HG03457 (cell line): ENCODE measurements around the gene GPBAR1.
A peak's percentile ranks its signal among the peaks of the same experiment; 100 is the strongest.

Experiments used
- ATAC-seq: cut with Tn5 transposase; IDR thresholded peaks from one replicate; pipeline ENCODE4 v1.9.1; 2021; ENCODE audit warnings: moderate number of reproducible peaks; ENCODE audit not compliant: unreplicated experiment

The GPBAR1 gene

DNA sequence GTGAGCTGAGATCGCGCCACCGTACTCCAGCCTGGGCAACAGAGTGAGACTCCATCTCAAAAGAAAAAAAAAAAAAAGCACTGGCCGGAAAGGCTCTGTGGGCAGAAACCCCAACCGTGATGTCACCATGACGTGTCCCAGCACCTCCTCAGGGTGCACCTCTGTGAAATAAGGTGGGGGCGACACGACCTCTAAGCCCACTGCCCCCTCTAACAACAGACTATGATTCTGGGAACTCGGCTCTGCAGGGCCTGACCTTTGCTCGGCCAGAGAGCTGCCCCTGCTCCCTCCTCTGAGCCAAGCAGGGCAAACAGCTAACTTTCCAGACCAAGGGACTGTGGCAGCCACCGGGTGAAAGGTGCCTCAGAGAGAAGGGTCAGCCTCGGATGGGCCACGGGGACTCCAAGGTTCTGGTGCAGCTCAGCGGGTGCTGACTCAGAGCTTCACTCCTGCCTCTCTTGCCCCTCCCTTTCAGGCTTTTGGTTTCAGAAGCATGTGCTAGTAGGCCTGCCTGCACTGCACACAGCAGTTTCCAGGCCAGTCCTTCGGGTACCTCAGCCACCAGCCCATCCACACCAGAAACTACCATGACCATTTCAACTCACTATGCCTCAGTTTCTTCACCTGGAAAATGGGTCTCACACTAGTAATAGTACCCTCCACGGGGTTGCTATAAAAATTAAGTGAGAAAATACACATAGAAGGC lies 23.4 kb downstream of the GPBAR1 start:
- no peak for ATAC-seq

DNA sequence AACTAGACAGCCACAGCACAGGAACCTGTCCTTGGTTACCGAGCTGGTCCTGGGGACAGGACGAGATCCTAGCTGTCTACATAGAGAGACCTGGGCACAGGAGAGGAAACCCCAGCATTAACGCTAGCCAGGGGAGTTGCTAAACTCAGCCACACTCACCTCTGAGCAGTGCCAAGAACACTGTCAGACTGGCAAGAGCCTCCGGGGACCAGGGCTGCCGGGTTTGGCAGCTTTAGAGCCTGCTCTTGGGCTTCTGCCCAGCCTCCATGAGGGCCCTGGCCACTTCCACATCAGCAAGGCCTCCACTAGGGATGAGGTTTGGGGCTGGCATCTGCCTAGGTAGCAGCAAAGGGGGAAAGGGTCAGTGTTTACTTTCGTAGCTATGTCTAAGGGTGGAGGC lies 24.8 kb downstream of the GPBAR1 start:
- no peak for ATAC-seq

DNA sequence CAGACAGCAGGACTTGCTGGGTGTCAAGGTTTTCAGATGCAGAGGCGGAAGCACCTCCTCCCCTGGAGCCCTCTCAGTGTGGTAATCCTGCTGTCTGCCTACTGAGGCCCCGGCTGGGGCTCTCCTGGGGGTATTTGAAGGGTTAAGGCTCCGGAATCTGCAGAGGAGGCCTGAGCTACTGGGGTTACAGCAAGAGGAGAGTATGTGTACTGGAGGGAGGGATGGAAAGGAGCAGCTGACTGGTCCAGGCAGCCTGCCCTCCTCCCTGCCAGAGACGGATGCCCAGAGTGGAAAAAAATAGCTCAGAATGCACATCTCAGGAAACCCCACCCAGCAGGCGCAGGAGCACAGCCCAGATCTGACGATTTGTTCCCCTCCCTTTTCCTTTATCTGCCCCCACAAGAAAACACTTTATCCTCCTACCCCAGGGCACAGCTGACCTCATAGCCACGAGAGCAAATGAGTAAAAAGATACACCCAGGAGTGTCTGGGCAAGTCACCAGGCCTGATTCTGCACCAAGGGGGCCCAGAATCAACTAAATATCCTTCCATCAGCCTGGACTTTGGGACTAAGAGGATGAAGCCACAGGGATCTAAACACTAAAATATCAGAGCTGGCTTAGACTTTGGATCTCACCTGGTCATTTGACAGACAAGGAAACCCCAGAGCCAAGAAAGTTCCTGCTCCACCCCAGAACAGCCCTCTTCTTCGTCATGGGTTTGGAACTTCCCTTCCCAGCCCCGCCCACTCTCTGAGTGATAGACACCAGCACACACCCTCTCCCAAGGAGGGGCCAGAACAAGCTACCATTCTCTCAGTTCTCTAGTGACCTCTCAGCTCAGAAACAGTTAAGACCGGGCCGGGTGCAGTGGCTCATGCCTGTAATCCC lies 26.0 kb downstream of the GPBAR1 start:
- peak; percentile 55 for ATAC-seq

DNA sequence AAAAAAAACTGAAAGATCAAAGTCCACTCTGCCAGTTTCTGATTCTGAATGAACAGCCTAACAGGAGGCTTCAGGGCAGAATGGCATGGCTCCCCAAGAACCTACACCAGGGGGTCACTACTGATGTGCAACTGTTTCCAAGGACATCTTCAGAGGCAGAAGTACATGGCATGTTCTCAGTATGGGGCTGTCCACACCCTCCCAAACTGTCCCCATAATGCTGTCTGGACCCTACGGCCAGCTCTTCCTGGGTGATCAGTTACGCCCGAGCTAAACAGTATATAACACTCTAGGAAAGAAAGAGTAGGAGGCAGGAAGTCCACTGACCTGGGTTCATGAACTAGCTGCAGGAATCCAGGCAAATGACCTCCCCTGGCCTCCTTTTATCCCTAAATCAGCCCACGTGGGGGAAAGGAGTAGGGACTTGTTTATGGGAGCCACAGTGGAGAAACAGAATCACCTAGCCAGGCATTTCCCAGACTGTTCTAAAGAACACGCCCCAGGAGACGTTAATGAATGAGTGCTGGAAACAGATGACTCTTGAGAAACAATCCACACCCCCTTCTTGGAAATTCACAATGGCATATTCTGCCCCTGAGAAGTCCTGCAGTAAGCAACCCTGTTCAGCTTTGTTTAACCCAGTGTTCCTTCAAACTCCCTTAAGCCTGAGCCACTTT lies 29.0 kb downstream of the GPBAR1 start:
- ATAC-seq = no peak

DNA sequence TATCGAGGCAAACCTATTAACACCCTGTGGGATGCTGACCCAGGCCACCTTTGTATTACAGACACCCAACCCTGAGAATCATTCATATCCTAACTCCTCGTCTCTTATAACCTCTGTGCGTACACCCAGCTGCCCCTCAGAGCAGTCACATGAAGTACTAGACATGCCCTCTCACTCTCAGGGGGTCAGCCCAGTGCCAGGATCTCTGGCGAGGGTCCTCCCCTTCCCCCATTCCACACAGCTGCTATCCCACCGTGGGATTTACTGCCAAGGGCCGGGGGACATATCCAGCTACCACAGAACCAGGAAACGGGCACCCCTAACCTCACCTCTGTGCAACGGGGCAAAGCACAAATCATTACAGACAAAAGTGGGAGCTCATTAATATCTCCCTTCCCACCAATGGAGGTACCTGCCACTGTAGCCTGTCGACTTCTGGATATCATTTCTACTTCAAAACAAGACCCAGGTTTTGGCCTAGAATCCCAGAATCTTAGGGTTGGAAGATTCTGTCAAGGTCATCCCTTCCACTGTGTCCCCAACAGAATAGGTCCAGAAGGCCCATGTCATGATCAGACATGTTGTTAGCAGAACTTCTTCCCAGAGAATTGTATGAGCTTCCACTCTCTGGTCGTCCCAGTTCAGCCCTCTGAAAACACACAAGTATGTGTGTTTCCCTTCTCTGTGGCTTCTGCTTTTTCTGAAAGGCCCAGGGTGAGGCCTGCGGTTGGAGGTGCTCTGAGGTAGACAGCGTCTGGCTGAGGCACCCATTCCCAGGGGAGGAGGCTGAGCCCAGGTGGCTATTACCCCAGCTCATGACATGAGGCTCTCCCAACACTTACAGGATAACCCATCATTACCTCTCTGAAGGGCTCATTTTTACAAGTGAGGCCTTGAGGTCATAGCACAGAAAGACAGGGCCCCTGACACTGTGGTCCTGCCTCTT lies 29.8 kb downstream of the GPBAR1 start:
- ATAC-seq = peak; percentile 38

DNA sequence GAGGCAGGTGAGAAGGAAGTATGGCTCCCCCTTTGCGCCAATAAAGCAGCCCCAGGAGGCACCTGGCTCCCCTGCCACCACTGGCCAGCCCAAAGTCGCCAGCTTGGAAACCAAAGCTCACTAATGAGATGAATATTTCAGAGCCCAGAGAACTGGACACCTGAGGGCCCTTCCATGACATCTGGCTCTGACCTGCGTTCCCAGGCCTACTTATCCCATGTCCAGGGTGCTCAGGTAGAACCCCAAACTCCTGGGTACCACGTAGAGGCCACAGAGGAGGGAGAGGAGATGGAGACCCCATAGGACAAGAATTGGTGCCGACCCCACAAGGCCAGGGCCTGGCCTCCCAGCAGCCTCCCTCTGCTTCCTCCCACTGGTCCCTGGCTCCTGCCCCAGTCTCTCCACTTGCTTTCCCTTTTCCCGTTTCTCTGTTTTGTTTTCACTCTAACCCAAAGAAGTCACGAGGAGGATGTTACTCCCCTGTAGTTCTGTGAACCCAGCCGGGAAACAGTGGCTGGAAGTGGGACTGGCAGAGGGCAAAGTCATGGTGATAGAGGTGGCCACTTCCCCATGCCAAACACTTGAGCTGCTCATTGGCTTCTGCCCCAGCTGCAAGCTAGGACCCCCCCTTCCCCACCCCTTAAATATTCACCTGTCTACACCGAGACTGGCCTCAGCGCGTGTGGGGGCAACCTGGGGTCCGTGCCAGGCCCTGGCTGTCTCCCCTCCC lies 30.7 kb downstream of the GPBAR1 start:
- ATAC-seq = no peak

DNA sequence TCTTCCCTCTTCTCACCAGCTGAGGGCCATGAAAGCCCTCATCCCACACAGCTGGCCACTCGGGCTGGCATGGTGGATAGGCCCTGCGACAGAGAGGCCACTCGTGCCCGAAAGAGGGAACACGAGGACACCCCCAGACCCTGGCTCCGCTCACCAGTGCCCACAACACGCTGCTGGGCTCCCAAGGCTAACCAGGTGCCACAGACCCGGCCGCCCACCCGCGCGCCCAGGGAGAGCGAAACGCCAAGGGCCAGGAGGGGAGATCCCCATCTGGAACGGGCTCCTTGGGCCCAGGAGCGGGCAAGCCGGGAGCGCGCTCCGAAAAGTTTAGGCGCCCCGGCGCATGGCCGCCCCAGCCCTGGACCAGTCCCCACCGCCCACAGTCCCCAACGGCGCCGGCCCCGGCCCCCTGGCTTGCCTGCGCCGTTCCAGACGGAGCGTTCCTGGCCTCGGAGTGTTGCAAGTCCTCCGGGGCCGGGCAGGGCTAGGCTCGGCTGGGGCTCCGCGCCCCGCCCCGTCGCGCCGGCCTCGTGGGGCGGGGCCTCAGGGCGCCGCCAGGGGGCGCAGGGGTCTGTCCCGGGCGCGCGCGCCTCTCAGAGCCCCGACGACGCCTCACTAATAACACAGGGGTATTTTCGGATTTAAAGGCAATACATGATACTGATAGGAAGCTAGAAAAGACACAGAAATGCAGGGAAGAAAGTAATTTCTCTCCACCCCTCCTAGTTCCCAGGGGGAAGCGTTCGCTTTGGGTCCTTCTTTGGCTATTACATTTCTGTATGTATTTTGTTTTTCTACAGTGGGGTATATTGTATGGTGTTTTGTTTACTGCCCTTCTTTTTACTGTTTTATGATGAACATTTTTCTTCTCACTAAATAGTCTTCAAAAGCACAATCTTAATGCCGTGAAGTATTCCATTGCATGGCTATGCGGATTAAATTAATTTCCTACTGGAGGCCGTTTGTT lies 31.5 kb downstream of the GPBAR1 start, which contains the start of gene TMBIM1:
Gene TMBIM1 (minus strand): TSS at position 456 of the 967 bp plus-strand sequence. CDS start 10,362 bp downstream, outside the sequence.
- peak; percentile 70 for ATAC-seq

DNA sequence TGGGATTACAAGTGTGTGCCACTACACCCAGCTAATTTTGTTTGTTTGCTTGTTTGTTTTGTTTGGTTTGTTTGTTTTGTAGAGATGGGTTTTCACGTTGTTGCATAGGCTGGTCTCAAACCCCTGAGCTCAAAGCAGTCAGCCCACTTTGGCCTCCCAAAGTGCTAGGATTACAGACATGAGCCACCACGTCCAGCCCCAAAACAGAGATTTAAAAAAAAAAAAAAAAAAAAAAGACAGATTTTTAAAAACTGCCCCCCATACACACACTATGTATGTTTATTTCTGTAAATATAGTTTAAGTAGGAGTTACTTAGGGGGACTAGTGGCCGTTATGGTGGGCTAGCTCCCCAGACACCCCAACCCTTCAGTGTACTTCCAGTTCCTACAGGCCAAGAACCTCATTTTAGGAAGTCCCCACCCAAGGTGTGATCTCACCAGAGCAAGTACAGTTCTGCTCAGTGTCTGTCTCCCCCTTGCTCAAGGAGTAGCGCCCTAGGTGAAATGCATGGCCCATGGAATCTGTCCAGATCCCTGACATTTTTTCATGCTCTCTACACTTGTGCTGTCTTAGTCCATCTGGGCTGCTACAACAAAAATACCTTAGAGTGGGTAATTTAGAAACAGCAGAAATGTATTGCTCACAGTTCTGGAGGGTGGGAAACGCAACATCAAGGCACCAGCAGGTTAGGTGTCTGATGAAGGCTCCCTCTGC lies 33.1 kb downstream of the GPBAR1 start:
- ATAC-seq = no peak

DNA sequence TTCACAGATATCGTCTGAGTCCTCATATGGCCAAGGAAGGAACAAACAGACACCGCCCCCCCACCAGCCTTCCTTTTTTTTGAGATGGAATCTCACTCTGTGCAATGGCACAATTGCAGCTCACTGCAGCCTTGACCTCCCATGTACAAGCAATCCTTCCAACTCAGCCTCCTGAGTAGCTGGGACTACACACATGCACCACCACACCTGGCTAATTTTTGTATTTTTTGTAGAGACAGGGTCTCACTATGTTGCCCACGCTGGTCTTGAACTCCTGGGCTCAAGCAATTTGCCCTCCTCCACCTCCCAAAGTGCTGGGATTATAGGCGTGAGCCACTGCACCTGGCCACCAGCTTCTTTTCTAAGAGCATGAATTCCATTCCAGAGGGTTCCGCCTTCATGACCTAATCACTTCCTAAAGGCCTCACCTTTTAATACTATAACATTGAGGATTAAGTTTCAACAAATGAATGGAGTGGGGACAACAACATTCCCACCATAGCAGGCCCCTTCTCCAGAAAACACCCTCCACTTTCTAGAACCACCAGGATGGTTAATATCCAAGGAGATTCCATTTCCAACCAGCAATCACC lies 33.7 kb downstream of the GPBAR1 start:
- no peak for ATAC-seq

DNA sequence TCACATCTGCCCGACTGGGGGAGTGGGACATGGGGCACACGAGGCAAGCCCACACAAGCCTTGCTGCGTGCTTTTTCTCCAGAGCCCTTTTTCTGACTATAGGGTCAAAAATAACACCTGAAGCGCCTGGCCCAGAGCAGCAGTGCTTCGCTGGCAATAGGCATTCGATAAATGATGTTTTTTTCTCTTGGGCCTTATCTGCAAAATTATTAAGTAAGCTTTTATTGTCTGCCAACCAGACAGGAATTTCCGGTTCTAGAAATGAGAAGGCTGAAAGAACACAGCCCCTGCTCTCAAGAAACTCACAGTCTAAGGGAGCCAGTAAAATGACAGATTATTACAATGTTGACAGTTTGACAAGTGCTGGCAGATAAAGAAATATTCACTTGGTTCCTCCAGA lies 34.2 kb downstream of the GPBAR1 start:
- no peak for ATAC-seq

DNA sequence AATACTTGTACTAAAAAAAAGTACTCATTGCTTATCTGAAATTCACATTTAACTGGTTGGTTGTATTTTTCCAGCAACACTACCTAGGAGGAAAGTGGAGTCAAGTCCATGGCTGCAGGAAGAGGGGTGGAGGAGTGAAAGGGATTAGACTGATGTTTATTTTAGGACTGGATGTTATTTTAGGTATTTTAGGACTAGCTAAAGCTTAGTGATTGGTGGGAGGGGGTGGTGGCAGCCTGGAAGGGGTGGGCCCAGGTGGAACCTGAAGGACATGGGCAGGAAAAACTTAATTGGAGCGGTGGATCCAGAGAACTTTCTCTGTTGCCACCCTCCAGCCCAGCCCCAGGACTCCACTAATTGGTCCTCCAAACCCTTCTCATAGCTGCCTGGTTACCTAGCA lies 35.4 kb downstream of the GPBAR1 start:
- ATAC-seq = no peak

DNA sequence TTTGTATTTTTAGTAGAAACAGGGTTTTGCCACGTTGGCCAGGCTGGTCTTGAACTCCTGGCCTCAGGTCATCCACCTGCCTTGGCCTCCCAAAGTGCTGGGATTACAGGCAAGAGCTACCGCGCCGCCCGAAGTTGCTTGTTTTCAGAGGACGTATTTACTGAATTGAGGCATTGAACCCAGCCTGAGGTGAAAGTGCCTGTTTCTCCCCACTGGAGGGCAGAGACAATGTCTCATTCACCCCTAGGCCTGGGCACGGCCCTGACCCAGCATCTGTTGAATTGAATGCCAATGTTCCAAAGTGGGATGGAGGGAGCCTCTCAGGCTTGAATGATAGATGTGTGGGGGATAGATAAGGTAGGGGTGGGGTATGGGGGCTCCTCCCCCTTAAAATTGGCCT lies 36.0 kb downstream of the GPBAR1 start:
- ATAC-seq = no peak

DNA sequence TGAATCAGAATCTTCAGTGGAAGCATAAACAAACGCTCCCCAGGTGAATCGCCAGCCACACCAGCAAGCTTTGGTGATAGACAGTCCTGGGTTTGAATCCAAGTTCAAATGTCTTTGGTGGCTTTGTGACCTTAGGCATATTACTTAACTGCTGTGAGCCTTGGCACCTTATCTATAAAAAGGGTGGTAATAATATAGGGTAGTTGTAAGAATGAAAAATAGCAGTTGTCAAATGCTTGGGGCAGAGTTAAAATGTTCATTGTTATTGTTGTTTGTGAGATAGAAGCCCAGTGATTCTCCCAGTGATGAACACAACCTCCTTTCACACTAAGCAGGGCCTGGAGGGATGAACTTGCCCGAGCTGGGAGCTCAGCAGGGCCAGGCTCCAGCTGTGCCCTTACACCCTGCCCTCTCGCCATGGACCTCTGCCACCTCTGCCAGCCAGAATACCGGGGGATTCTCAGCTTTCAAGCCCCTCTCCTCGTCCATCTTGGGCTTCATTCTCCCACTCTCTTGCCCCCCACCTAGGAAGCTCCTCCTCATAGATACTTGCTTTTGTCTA lies 37.6 kb downstream of the GPBAR1 start:
- ATAC-seq = no peak

DNA sequence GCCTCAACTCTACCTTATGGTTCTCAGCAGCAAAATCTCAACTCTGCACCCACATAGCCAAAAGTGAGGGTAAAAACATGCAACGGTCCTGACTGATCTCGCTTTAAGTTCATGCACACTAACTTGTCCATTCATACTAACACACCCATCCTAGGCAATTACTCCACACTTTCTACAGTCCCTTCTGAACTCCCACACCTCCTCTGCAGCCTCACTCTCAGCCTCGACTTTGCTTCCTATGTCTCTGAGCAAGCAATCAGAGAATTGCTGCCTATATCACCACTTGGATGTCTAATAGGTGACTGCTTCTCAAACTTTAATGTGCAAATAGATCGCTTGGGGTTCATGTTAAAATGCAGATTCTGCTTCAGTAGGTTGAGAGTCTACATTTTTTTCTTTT lies 39.3 kb downstream of the GPBAR1 start:
- no peak for ATAC-seq

DNA sequence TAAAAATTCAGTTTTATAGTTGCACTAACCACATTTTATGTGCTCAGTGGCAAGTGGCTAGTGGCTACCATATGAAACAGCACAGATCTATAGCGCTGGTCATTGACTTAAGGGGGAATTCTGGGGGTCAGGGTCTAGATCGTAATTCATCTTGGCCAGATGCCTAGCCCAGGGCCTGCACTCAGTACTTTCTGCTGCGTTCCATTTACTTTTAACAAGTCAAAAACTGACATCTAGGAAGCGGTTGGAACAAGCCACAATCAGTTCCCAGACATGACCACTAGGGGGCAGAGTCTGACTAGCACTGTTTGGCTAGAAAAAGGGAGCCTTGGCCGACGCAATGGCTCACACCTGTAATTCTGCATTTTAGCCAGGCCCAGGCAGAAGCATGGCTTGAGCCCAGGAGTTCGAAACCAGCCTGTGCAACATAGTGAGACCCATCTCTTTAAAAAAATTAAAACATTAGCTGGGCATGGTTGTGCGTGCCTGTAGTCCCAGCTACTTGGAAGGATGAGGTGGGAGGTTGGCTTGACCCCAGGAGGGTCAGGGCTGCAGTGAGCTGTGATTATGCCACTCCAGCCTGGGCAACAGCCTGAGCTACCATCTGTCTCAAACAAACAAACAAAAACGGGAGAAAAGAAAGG lies 40.5 kb downstream of the GPBAR1 start:
- no peak for ATAC-seq

DNA sequence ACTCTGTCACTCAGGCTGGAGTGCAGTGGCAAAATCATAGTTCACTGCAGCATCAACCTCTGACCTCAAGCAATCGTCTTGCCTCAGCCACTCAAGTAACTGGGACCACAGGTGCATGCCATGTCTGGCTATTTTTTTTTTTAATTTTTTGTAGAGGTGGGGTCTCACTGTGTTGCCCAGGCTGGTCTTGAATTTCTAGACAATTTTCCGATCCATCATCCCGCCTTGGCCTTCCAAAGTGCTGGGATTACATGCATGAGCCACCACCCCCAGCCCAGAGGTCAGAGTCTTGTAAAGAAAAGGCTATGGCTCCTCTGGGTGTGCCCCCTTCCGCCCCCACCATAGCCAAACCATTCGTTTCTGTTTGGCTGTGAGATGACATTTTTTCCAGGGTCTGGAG lies 44.6 kb downstream of the GPBAR1 start:
- no peak for ATAC-seq
